PC-9 (cell line): ENCODE results near the gene PRKACA. TPM values are rescaled to one million over a fixed set of nuclear protein-coding genes. Genes with fewer than 3 reads are reported as not detected.

Source experiments
- Bru-seq: library from RNA; stranded (reverse); fragments of 400-500 nt; gene quantifications from one replicate; lab custom pipeline; 2021; lab: Mats Ljungman, UMichigan
- BruChase-seq, 2 experiments: library from RNA; stranded (reverse); fragments of 400-500 nt; gene quantifications; one replicate each; lab custom pipeline; 2021; lab: Mats Ljungman, UMichigan
- BruUV-seq: library from RNA; stranded (reverse); fragments of 400-500 nt; replicated peaks from 2 replicates; lab custom pipeline; 2021; lab: Mats Ljungman, UMichigan
- CTCF ChIA-PET: fragments of 300-600 bp; sonication (Branson Sonifier 250); formaldehyde crosslinking; loops from one replicate; lab custom pipeline; 2022; ENCODE audit warnings: antibody characterized with exemption; lab: Charles Lee
- POLR2A ChIA-PET: fragments of 300-600 bp; sonication (Branson Sonifier 250); formaldehyde crosslinking; loops from one replicate; lab custom pipeline; 2022; ENCODE audit warnings: antibody characterized with exemption; ENCODE audit not compliant: unreplicated experiment; lab: Charles Lee
- DNase-seq, 2 experiments: peaks; one replicate each; pipeline versions ENCODE4 v3.0.0 to v3.0.0-alpha.2; 2015 to 2022; ENCODE audit warnings: mixed read lengths in 1 of 2
- H2AFZ ChIP-seq: fragments of 200-600 bp; sonication (generic); 2 replicates; pipeline ENCODE4 v1.8.1; 2017; ENCODE audit warnings: antibody characterized with exemption
- H3F3A ChIP-seq: fragments of 200-600 bp; sonication (generic); 2 replicates; pipeline ENCODE4 v1.8.1; 2017; ENCODE audit warnings: antibody characterized with exemption, mild to moderate bottlenecking, low read depth; ENCODE audit not compliant: insufficient read depth
- H3K27ac ChIP-seq: fragments of 200-600 bp; sonication (generic); 2 replicates; pipeline ENCODE4 v1.6.1; 2016; ENCODE audit warnings: mixed run types
- H3K27me3 ChIP-seq: fragments of 200-600 bp; sonication (generic); 2 replicates; pipeline ENCODE4 v1.6.1; 2016; ENCODE audit warnings: low read depth, mixed run types; ENCODE audit not compliant: insufficient read depth
- H3K36me3 ChIP-seq: fragments of 200-600 bp; sonication (generic); 2 replicates; pipeline ENCODE4 v1.6.1; 2016; ENCODE audit warnings: low read depth, mixed run types
- H3K4me1 ChIP-seq: fragments of 200-600 bp; sonication (generic); replicated peaks from 2 replicates; pipeline ENCODE4 v1.6.1; 2016; ENCODE audit warnings: mixed run types; ENCODE audit not compliant: insufficient read depth
- H3K4me2 ChIP-seq: fragments of 200-600 bp; sonication (generic); 2 replicates; pipeline ENCODE4 v1.6.1; 2017; ENCODE audit warnings: mixed run types
- H3K4me3 ChIP-seq: fragments of 200-600 bp; sonication (generic); 2 replicates; pipeline ENCODE4 v1.6.1; 2016; ENCODE audit warnings: mixed run types
- H3K79me2 ChIP-seq: fragments of 200-600 bp; sonication (generic); 2 replicates; pipeline ENCODE4 v1.6.1; 2017; ENCODE audit warnings: low read depth, mixed run types
- H3K9me2 ChIP-seq: fragments of 200-600 bp; sonication (generic); 2 replicates; pipeline ENCODE4 v1.8.1; 2017; ENCODE audit warnings: mild to moderate bottlenecking; ENCODE audit not compliant: insufficient read depth
- H3K9me3 ChIP-seq: fragments of 200-600 bp; sonication (generic); 2 replicates; pipeline ENCODE4 v1.8.1; 2016; ENCODE audit warnings: low read depth; ENCODE audit not compliant: insufficient read depth
- H4K20me1 ChIP-seq: fragments of 200-600 bp; sonication (generic); 2 replicates; pipeline ENCODE4 v1.8.1; 2017; ENCODE audit not compliant: insufficient read depth
- CTCF ChIP-seq: fragments of 200-600 bp; sonication (generic); conservative IDR thresholded peaks from 2 replicates; pipeline ENCODE4 v1.6.1; 2017; ENCODE audit warnings: mixed run types, antibody characterized with exemption, mild to moderate bottlenecking, moderate library complexity
- EZH2 ChIP-seq: fragments of 200-600 bp; sonication (generic); IDR thresholded peaks from 2 replicates; pipeline ENCODE4 v1.8.0; 2017; ENCODE audit warnings: antibody characterized with exemption, low read depth
- intact Hi-C: fragments of 100-400 bp; cut with micrococcal nuclease; formaldehyde crosslinking; loops from one replicate; pipeline ENCODE4 v1.10.0; 2022; ENCODE audit not compliant: unreplicated experiment
- long read RNA-seq: library from polyadenylated mRNA; stranded (forward); transcript quantifications from one replicate; pipeline ENCODE4 v2.0.0, GENCODE V29; 2022
- total RNA-seq: library from RNA; stranded (reverse); gene quantifications from 2 replicates; pipeline ENCODE4 v1.2.3, GENCODE V29; 2021

The PRKACA gene
- total RNA-seq: 62.0 and 82.8 TPM in 2 replicates
- Bru-seq, nascent RNA: percentile 51 among the genes with signal in this experiment
- BruChase-seq, experiment 1, labeled RNA remaining after a 2-hour chase: percentile 57 among the genes with signal in this experiment
- BruChase-seq, experiment 2, labeled RNA remaining after a 6-hour chase: percentile 77 among the genes with signal in this experiment
- long read RNA-seq, partial matches to known transcripts: 0 of 25 reads
- long read RNA-seq, other reads (novel, unspliced or antisense): 25 of 25 reads

- Histone ChIP-seq H3K79me2 (peaks cover 20% of the 10 kb centered on the region), H3K36me3 (no peaks in the 10 kb centered on the region), H3K27me3 (no peaks in the 10 kb centered on the region), H4K20me1 (no peaks in the 10 kb centered on the region), H3K9me2 (no peaks in the 10 kb centered on the region), H3K4me1 (peaks cover 21% of the 10 kb centered on the region), H3K27ac (peak within 1 kb of the TSS; percentile 65), H3F3A (peaks cover 46% of the 10 kb centered on the region), H3K4me2 (peak within 1 kb of the TSS; percentile 90), H3K9me3 (no peaks in the 10 kb centered on the region), H2AFZ (peak within 1 kb of the TSS; percentile 87), H3K4me3 (peak within 1 kb of the TSS; percentile 82)
- BruUV-seq: no TSS peak
- ChIA-PET POLR2A (no interaction called here), CTCF (no interaction called here)
- intact Hi-C loops: loop anchor here (1.0 to 5.0 kb wide), 3 partner anchors 27 to 237 kb away; partner anchors contain the start of gene SAMD1
- TF ChIP-seq EZH2: no peak
- no peak for TF ChIP-seq CTCF
- DNase-seq: peak; percentile 97 to 99
Observed at GRCh38 chr19:14117668-14118164, at the start of gene PRKACA. PRKACA (minus strand) TSS chr19:14117762; CDS start chr19:14117547, 215 bp downstream.

DNA sequence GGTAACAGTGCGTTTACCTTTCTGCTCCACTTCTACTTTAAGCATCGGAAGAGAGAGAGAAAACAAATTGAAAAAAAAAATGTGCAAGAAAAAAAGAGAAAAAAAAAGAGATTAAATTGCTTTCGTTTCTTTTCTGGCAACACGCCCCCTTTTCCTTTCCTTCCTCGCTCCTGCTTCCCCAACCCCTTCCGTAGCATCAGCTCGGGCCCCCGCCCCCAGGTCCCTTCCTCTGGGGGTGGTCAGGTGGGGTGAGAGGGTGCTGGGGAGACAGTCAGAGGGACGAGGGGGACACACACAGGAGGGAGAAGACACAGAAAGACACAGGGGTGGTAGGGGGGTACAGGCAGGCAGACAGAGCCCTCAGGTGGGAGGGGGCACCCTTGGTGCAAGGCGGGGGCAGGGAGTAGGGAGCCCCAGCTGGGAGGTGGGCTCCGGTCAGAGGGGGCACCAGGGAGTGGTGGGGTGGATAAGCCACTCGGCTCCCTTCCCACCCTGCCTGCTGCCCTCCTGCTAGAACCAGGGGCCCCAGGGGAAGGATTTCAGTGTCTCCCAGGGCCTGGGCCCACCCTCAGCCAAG is 49.5 kb upstream of the PRKACA start:
- Histone ChIP-seq H3K9me3 (no peaks in the 10 kb centered on the region), H4K20me1 (no peaks in the 10 kb centered on the region), H3K27ac (no peak overlapping the region), H3K9me2 (no peaks in the 10 kb centered on the region), H3K4me2 (no peak overlapping the region), H3K4me1 (no peaks in the 10 kb centered on the region), H3K36me3 (no peaks in the 10 kb centered on the region; the same call in 1 of the 2 replicates), H3K79me2 (no peaks in the 10 kb centered on the region), H3K4me3 (no peak overlapping the region), H3K27me3 (no peaks in the 10 kb centered on the region), H2AFZ (no peak overlapping the region), H3F3A (peaks cover 3% of the 10 kb centered on the region; the same call in 1 of the 2 replicates)
- DNase-seq: no peak
- intact Hi-C loops: no loop called here
- TF ChIP-seq CTCF (no peak), EZH2 (no peak)
- POLR2A ChIA-PET: no interaction called here
- no TSS peak for BruUV-seq
- CTCF ChIA-PET: no interaction called here

GRCh38 chr19:14165990-14166830 is 48.6 kb upstream of the PRKACA start:
- Histone ChIP-seq H2AFZ (no peak overlapping the region), H3K36me3 (no peaks in the 10 kb centered on the region; the same call in 1 of the 2 replicates), H3K4me1 (no peaks in the 10 kb centered on the region), H3K9me3 (no peaks in the 10 kb centered on the region), H3K79me2 (no peaks in the 10 kb centered on the region), H3K4me3 (no peak overlapping the region), H3K4me2 (no peak overlapping the region), H3F3A (peaks cover 3% of the 10 kb centered on the region; the same call in 1 of the 2 replicates), H4K20me1 (no peaks in the 10 kb centered on the region), H3K27me3 (no peaks in the 10 kb centered on the region), H3K27ac (no peak overlapping the region), H3K9me2 (no peaks in the 10 kb centered on the region)
- BruUV-seq: no TSS peak
- intact Hi-C loops: no loop called here
- ChIA-PET POLR2A (no interaction called here), CTCF (no interaction called here)
- TF ChIP-seq EZH2: no peak
- no peak for TF ChIP-seq CTCF
- no peak for DNase-seq
